HPDE6-E6E7 (cell line): Measurements from ENCODE around the gene HIBCH.

Source experiments
- DNase-seq: peaks from one replicate; pipeline ENCODE4 v3.0.0; 2011; ENCODE audit warnings: missing footprints; ENCODE audit errors: extremely low spot score

The HIBCH gene, protein sequence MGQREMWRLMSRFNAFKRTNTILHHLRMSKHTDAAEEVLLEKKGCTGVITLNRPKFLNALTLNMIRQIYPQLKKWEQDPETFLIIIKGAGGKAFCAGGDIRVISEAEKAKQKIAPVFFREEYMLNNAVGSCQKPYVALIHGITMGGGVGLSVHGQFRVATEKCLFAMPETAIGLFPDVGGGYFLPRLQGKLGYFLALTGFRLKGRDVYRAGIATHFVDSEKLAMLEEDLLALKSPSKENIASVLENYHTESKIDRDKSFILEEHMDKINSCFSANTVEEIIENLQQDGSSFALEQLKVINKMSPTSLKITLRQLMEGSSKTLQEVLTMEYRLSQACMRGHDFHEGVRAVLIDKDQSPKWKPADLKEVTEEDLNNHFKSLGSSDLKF

GRCh38 chr2:190319555-190320498 lies at the start of gene HIBCH:
Gene HIBCH (minus strand): TSS chr2:190319826. CDS start chr2:190319750, 76 bp downstream.
- DNase-seq, result peak; percentile 90

DNA sequence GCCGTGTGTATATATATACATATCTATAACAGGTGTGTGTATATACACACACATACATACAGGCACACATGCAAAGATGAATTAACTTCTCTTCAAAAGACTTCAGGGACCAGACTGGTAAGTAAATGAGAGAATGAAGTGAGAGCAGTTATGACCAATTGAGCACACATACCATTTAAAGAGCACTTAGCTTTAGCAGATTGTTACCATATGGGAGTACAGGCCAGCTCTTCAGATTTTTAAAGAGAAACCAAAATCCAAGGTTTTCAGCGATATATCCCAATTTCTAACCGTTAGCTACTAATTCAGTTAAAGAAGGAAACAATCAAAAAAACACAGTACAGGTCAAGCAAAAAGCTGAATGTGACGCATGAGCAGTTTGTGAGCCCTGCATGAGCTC lies 47.5 kb upstream of the HIBCH start:
- no peak for DNase-seq

DNA sequence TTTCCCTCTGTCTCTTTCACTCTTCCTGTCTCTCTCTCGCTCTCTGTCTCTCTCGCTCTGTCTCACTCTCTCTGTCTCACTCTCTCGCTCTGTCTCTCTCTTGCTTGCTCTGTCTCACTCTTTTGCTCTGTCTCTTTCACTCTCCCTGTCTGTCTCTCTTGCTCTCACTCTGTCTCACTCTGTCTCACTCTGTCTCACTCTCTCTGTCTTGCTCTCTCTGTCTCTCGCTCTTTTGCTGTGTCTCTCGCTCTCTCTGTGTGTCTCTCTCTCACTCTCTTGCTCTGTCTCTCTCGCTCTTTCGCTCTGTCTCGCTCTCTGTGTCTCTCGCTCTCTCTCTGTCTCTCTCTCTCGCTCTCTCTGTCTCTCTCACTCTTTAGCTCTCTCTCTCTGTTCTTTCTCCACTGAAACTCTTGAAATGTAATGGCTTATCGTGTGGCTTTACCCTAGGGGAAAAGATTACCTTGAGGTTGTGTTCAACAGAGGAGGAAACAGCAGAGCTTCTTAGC lies 46.7 kb upstream of the HIBCH start:
- no peak for DNase-seq

DNA sequence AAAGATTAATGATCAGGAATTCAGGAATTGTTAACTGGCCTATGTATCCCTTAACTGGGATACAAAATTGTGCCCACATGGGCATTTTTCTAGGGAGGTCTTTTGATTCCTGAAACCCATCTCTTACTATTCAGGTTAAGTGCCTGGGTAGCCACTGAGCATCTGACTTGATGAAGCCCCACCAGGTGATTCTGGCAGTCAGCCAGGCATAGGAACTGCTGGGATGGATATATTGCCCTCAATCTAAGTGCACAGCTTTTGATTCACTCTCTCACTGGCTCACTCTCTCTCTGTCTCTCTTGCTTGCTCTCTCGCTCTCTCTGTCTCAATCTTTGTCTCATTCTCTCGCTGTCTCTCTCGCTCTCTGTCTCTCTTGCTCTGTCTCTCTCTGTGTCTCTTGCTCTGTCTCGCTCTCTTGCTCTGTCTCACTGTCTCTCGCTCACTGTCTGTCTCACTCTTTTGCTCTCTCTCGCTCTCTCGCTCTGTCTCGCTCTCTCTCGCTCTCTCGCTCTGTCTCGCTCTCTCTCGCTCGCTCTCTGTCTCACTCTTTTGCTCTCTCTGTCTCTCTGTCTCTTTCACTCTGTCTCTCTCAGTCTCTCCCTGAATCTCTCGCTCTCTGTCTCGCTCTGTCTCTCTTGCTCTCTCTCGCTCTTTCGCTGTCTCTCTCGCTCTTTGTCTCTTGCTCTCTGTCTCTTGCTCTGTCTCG lies 46.0 kb upstream of the HIBCH start:
- no peak for DNase-seq

DNA sequence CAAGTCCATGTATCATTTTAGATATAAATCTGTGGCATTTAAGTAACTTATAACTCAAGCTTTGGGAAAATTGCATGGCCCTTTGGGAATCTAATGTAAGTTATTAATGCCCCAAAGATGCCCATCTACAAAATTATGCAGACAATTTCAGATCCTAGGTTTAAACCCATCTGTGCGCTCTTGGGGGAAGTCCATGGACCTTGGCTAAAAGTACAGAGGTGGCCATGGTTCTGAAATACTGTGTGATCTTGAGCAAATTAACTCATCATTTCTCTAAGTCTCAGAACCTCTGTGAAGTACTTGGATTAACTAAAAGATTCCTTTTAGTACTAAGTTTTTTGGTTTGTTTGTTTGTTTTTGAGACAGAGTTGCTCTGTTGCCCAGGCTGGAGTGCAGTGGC lies 43.3 kb upstream of the HIBCH start:
- no peak for DNase-seq

DNA sequence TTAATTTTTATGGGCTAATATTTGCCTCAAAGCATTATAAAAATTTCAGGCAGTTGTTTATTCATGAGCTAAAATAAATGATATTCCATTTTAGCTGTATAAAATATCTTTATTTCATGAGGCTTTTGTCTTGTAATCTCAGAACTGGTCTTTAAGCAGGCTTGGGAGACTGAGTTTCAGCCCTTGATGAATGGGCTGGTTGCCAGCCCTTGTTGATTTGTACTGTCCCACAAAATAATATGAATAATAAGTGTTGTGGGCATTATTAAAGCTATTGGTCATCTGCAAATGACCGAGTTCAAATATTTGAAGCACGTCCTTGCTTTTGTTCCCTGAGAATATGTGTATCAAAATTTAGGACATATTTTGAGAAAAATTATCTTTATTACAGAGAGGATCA lies 41.9 kb upstream of the HIBCH start:
- no peak for DNase-seq

GRCh38 chr2:190360965-190361364 lies 41.3 kb upstream of the HIBCH start:
- DNase-seq, result no peak

DNA sequence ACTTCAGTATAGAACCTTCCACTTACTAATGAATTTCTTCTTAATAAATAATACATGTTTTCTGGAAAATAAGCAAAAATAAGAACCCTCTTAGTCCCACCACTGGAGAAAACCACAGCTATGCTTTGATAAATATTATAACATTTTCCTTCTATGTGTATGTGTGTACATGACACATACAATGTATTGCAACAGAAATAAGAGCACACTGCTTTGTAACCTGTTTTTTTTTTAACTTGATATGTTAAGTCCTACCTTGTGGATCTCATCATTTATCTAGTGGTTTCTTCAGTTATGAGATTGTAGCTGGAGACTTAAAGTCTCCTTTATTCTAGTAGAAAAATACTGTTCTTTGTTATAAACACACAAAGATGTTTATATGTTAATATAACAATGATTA lies 40.9 kb upstream of the HIBCH start:
- no peak for DNase-seq

GRCh38 chr2:190358655-190359448 lies 39.2 kb upstream of the HIBCH start:
- DNase-seq, result peak; percentile 66

- no peak for DNase-seq
Measured at GRCh38 chr2:190357600-190357999, 38.0 kb upstream of the HIBCH start.

GRCh38 chr2:190355968-190356644 lies 36.5 kb upstream of the HIBCH start:
- no peak for DNase-seq

DNA sequence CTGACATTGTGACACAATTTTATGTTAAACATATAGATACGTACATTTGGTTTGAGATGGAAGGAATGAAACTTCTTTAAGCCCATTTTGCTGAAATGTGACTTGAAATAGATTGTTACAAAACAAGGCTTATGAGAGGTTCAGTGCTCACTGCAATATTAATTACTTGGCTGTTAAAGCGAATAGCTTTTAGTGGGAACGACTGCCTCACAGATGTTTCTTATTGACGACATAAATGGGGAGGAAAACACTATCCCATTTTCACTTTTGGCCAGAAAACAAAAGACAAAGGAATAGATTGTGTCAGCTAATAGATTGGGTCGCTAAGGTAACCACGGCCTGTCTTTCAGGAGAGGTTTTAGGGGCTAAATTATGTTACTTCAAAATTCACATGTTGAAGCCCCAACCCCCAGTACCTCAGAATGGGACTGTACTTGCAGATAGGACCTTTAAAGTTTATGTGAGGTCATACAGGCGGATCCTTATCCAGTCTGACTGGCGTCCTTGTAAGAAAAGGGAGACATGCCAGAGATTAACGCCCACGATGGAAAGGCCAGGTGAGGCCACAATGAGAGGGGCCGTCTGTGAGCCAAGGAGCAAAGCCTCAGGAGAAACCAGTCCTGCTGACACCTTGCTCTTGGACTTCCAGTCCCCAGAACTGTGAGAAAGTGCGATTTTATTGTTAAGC lies 34.5 kb upstream of the HIBCH start:
- DNase-seq, result no peak

GRCh38 chr2:190353537-190353899 lies 33.9 kb upstream of the HIBCH start:
- no peak for DNase-seq

DNA sequence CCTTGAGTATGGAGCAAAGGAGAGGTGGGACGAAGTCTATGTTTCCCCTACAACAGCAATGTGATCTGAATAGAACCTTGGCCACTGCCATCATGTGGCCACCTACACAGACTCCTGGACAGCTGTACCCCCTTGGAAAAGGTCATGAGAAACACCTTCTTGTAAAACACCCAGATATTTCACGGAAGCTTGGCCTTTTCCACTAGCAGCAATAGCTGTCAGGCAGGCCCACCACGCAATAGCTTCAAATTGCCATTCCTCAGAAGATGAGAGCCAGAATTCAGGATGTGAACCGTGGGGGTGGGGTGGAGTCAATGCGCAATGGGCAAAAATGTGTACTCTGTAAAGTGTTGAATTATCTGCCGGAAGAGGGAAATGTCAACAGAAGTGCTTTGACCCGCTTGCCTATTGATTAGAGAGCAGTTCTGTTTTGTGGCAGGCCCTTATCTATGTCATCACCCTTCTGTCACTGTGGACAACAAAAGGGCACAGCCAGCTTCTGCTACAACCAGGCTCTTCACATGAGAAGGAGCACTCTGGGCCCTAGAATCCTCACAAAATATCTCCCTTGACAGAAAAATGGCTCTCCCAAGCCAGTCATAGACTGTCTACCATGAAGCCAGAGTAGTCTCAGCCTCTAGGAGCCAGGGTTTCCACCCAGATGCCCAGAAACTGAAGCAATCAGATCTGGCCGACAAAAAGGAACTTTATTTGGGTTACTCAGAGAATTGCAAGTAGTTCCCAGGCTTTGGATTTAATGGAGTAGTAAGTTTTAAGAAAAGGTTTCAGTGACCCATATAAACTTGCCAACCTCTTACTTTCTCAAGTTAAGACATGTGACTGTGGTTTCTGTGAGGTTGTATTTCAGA lies 33.3 kb upstream of the HIBCH start:
- DNase-seq, result no peak

- DNase-seq, result no peak
Measured at GRCh38 chr2:190351955-190352354, 32.3 kb upstream of the HIBCH start.

DNA sequence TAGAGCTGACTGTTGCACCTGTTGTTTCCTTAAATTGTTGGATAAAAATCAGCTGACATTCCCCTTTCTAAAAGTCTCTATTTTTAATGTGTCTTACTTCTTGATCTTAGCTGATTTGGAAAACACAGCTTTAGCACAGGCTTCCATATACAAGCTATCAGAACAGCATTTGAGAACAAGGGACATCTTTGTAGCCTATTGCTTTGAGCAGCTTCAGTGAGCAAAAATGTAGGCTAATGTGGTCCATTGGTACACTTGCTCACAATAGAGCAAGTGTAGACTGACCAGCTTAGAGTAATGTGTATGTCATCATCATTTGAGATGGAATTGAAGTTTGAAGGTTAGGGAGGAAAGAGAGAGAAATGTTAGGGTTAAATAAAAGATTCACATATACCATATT lies 30.7 kb upstream of the HIBCH start:
- no peak for DNase-seq

DNA sequence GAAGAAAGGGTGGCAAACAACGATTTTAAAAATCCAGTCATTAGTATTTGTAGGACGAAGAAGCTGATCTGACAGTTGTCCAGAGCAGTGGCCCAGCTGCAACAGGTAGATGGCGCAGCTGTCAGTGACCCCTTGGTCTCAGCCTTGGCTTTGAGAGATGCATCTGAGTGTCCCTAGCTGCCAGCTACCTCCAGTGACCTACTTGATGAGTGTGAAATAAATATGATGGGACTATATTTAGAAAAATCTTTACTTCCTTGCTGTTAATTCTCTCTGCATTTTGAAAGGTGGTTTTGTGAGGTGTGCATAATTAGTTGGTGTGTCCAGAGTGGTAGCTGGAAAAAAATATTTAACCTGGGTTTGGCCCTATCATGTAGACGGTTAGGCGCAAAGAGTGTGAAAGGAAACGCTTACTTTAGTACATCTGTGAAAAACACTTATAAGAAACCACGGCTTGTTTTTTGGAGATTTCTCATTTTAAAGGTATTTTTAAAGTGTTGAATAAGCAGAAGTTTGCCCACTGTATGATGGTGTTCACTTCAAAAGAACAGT lies 24.7 kb upstream of the HIBCH start:
- peak; percentile 29 for DNase-seq

GRCh38 chr2:190343536-190344275 lies 24.1 kb upstream of the HIBCH start, which contains the start of gene INPP1:
Gene INPP1 (plus strand): TSS chr2:190343589. CDS start chr2:190360103, 16,514 bp downstream.
- peak; percentile 61 for DNase-seq
